B cell (primary cell): Measurements from ENCODE around the gene TRABD. TPM values are rescaled to one million over a fixed set of nuclear protein-coding genes. Genes with fewer than 3 reads are reported as not detected.

Source experiments
- ATAC-seq: fragments of 200-7000 bp; cut with Tn5 transposase; one replicate; pipeline ENCODE4 v1.10.0; 2021; ENCODE audit warnings: low read depth, mild to moderate bottlenecking, moderate number of reproducible peaks, moderate library complexity
- CTCF ChIA-PET: fragments of 350-600 bp; sonication (Branson Sonifier 250); formaldehyde crosslinking; loops from one replicate; lab custom pipeline; 2021; ENCODE audit warnings: antibody characterized with exemption, inconsistent platforms; lab: Charles Lee
- POLR2A ChIA-PET: fragments of 350-600 bp; sonication (Branson Sonifier 250); formaldehyde crosslinking; loops from one replicate; lab custom pipeline; 2021; ENCODE audit warnings: antibody characterized with exemption; lab: Charles Lee
- DNase-seq: peaks from one replicate; pipeline ENCODE4 v3.0.0; 2013
- H2AFZ ChIP-seq: 2 replicates; pipeline ENCODE4 v1.6.1; 2012; ENCODE audit warnings: mild to moderate bottlenecking, low read depth, low read length; ENCODE audit not compliant: insufficient read depth, poor library complexity, severe bottlenecking
- H3K27ac ChIP-seq, 2 donors: 1 replicate in 1 of 2; 2 replicates in 1 of 2; pipeline ENCODE4 v1.5.1; 2012 to 2013; ENCODE audit warnings: low read length in 2 of 2, mild to moderate bottlenecking in 2 of 2, moderate library complexity in 1 of 2
- H3K27me3 ChIP-seq, 4 experiments: fragments of 200-600 bp in 1 of 4; sonication (generic) in 1 of 4; replicated peaks in 1 of 4; 1 replicate in 2 of 4; 2 replicates in 2 of 4; pipeline versions ENCODE4 v1.6.1 to v1.7.0; 2013 to 2016; ENCODE audit warnings: low read length in 3 of 4, mild to moderate bottlenecking in 2 of 4, mixed read lengths in 1 of 4, moderate library complexity in 1 of 4; ENCODE audit not compliant: insufficient read depth in 4 of 4, control insufficient read depth in 3 of 4; ENCODE audit errors: control extremely low read depth in 1 of 4
- H3K36me3 ChIP-seq, 2 experiments: replicated peaks in 1 of 2; 1 replicate in 1 of 2; 2 replicates in 1 of 2; pipeline versions ENCODE4 v1.6.1 to v1.7.1; 2013; ENCODE audit warnings: low read length in 1 of 2; ENCODE audit not compliant: insufficient read depth in 2 of 2, control insufficient read depth in 1 of 2; ENCODE audit errors: control extremely low read depth in 1 of 2, extremely low read depth in 1 of 2
- H3K4me1 ChIP-seq, 2 donors: fragments of 200-600 bp in 1 of 2; sonication (generic) in 1 of 2; 1 replicate in 1 of 2; 2 replicates in 1 of 2; pipeline versions ENCODE4 v1.5.1 to v1.6.1; 2013 to 2017; ENCODE audit warnings: low read length in 2 of 2; ENCODE audit not compliant: control insufficient read depth in 2 of 2, insufficient read depth in 2 of 2
- H3K4me2 ChIP-seq: replicated peaks from 2 replicates; pipeline ENCODE3; 2012; ENCODE audit warnings: mild to moderate bottlenecking, low read depth, low read length; ENCODE audit not compliant: poor library complexity, severe bottlenecking
- H3K4me3 ChIP-seq, 5 experiments: fragments of 200-600 bp in 1 of 5; sonication (generic) in 1 of 5; 1 replicate in 3 of 5; 2 replicates in 2 of 5; pipeline versions ENCODE4 v1.5.1 to v1.7.0; 2011 to 2016; ENCODE audit warnings: low read length in 4 of 5, mild to moderate bottlenecking in 4 of 5, low read depth in 2 of 5, control low read depth in 1 of 5, moderate library complexity in 1 of 5; ENCODE audit not compliant: insufficient read depth in 1 of 5; ENCODE audit errors: control extremely low read depth in 1 of 5, extremely low read depth in 1 of 5
- H3K79me2 ChIP-seq: fragments of 200-600 bp; sonication (generic); one replicate; pipeline ENCODE4 v1.6.0; 2016; ENCODE audit warnings: low read length; ENCODE audit not compliant: control insufficient read depth, insufficient read depth
- H3K9ac ChIP-seq: fragments of 200-600 bp; sonication (generic); 2 replicates; pipeline ENCODE4 v1.6.1; 2017; ENCODE audit warnings: mild to moderate bottlenecking, low read length, moderate library complexity
- H3K9me3 ChIP-seq, 3 donors: one replicate each; pipeline versions ENCODE4 v1.6.1 to v1.7.1; 2013; ENCODE audit warnings: low read length in 2 of 3; ENCODE audit not compliant: control insufficient read depth in 2 of 3, insufficient read depth in 1 of 3; ENCODE audit errors: control extremely low read depth in 1 of 3
- H4K20me1 ChIP-seq: 2 replicates; pipeline ENCODE4 v1.6.0; 2012; ENCODE audit warnings: mild to moderate bottlenecking, low read length; ENCODE audit not compliant: insufficient read depth, control insufficient read depth, poor library complexity, severe bottlenecking
- H3K27ac Mint-ChIP-seq: one replicate; pipeline ENCODE4 v1.8.0; 2021; ENCODE audit warnings: mixed read lengths
- H3K27me3 Mint-ChIP-seq: one replicate; pipeline ENCODE4 v1.8.0; 2021; ENCODE audit warnings: mixed read lengths
- H3K4me1 Mint-ChIP-seq: one replicate; pipeline ENCODE4 v1.8.0; 2021; ENCODE audit warnings: mixed read lengths
- H3K4me3 Mint-ChIP-seq: one replicate; pipeline ENCODE4 v1.8.0; 2021; ENCODE audit warnings: mixed read lengths
- H3K9me3 Mint-ChIP-seq: one replicate; pipeline ENCODE4 v1.8.0; 2022; ENCODE audit warnings: mixed read lengths; ENCODE audit not compliant: insufficient read depth
- CTCF ChIP-seq: fragments of 200-600 bp; IDR thresholded peaks from one replicate; pipeline ENCODE4 v1.8.0; 2022; ENCODE audit warnings: antibody characterized with exemption, mild to moderate bottlenecking
- EZH2 ChIP-seq: IDR thresholded peaks from 2 replicates; pipeline ENCODE4 v1.6.1; 2012; ENCODE audit warnings: borderline replicate concordance, low read depth, mild to moderate bottlenecking, moderate library complexity, low read length; ENCODE audit not compliant: insufficient read depth, poor library complexity, severe bottlenecking
- WGBS: methylation state at CpG from one replicate; pipeline ENCODE4 v1.1.5; 2013; ENCODE audit warnings: missing lambda C conversion rate; ENCODE audit not compliant: insufficient coverage; 5-methylcytosine and 5-hydroxymethylcytosine counted together
- intact Hi-C: fragments of 100-400 bp; cut with micrococcal nuclease; formaldehyde crosslinking; loops from one replicate; pipeline ENCODE4 v1.10.0; 2022
- polyA plus RNA-seq: library from polyadenylated mRNA; depleted of rRNA; stranded (reverse); fragments of >200 nt; gene quantifications from 2 replicates; pipeline ENCODE4 v1.2.3, GENCODE V29; 2012
- total RNA-seq, 2 donors: library from RNA; stranded (reverse); fragments of 120-200 nt in 1 of 2; gene quantifications; 1 replicate in 1 of 2; 2 replicates in 1 of 2; pipeline versions ENCODE4 v1.2.3 to v1.2.4, GENCODE V29; 2013 to 2022

Gene TRABD
- total and polyA plus RNA-seq, 2 donors (not counting 1 experiment from before 2014, with no cell fraction given) = 164 to 200 TPM

- H3K9me3 ChIP-seq = peaks cover 0 to 2% (median 0%) of the 10 kb centered on the region in 3 donors
- Mint-ChIP-seq H3K27ac (peak overlapping the region; percentile 99), H3K9me3 (no peaks in the 10 kb centered on the region), H3K4me1 (peaks cover 53% of the 10 kb centered on the region), H3K27me3 (no peaks in the 10 kb centered on the region), H3K4me3 (peak overlapping the region; percentile 86)
- H3K4me2 ChIP-seq = peak overlapping the region; percentile 98
- 7% methylated on average over 23 of the region's 25 CpGs for WGBS
- peaks cover 19% of the 10 kb centered on the region for H3K79me2 ChIP-seq
- intact Hi-C loops = loop anchor here (5.0 kb wide), 1 partner anchor 340 kb away; the partner anchor contains the start of gene ZBED4
- H3K9ac ChIP-seq = peak overlapping the region; percentile 67
- H2AFZ ChIP-seq = no peak overlapping the region
- ChIA-PET POLR2A (interaction anchor here (0.5 to 4.6 kb wide), 10 partner anchors 9 to 277 kb away, joined by 3 to 54 read pairs (median 5); partner anchors contain the start of genes HDAC10, PANX2 and SELENOO), CTCF (interaction anchor here (1.2 to 4.0 kb wide), 6 partner anchors 15 to 333 kb away, joined by 3 to 41 read pairs (median 7); partner anchors contain the start of genes PANX2 and SCO2)
- no peak for TF ChIP-seq CTCF
- TF ChIP-seq EZH2 = no peak
- H3K27ac ChIP-seq = peak overlapping the region; percentile 99 to 100
- peak; percentile 86 for DNase-seq
- H3K4me3 ChIP-seq = peak overlapping the region in 4 of 5 experiments; percentile 29 to 55 (median 35)
- no peaks in the 10 kb centered on the region for H3K27me3 ChIP-seq
- H3K36me3 ChIP-seq = peaks cover 0 to 33% of the 10 kb centered on the region in 2 experiments
- H4K20me1 ChIP-seq = peaks cover 7% of the 10 kb centered on the region
- peak; percentile 12 for ATAC-seq
- H3K4me1 ChIP-seq = peaks cover 71 to 87% of the 10 kb centered on the region in 2 donors
Measured at GRCh38 chr22:50192436-50193204, 6.9 kb downstream of the TRABD start.

- Histone ChIP-seq H3K4me2 (peak overlapping the region; percentile 98), H3K27me3 (no peaks in the 10 kb centered on the region), H3K4me1 (peaks cover 66 to 77% of the 10 kb centered on the region in 2 donors), H3K4me3 (no peak overlapping the region), H2AFZ (no peak overlapping the region), H3K36me3 (peaks cover 0 to 30% of the 10 kb centered on the region in 2 experiments), H3K79me2 (peaks cover 19% of the 10 kb centered on the region), H3K27ac (no peak overlapping the region), H3K9ac (no peak overlapping the region), H4K20me1 (peaks cover 7% of the 10 kb centered on the region), H3K9me3 (peaks cover 0 to 2% (median 0%) of the 10 kb centered on the region in 3 donors)
- Mint-ChIP-seq H3K4me3 (no peak overlapping the region), H3K27ac (peak overlapping the region; percentile 32), H3K9me3 (no peaks in the 10 kb centered on the region), H3K27me3 (no peaks in the 10 kb centered on the region), H3K4me1 (peaks cover 47% of the 10 kb centered on the region)
- TF ChIP-seq EZH2 = no peak
- TF ChIP-seq CTCF = no peak
- intact Hi-C loops = loop anchor here (5.0 kb wide), 1 partner anchor 341 kb away; the partner anchor contains the start of gene ZBED4
- POLR2A ChIA-PET = no interaction called here
- DNase-seq (no peak), ATAC-seq (no peak)
- CTCF ChIA-PET = interaction anchor here (1.1 to 2.2 kb wide), 2 partner anchors 13 to 15 kb away, joined by 4 to 5 read pairs; no protein-coding TSS in a partner anchor
- 87% methylated on average over 7 of the region's 8 CpGs for WGBS
Measured at GRCh38 chr22:50193621-50194020, 7.9 kb downstream of the TRABD start.
